ENCODE measurements around the gene KANSL1L. TPM values are rescaled to one million over a fixed set of nuclear protein-coding genes. Genes with fewer than 3 reads are reported as not detected.

Gene KANSL1L, protein sequence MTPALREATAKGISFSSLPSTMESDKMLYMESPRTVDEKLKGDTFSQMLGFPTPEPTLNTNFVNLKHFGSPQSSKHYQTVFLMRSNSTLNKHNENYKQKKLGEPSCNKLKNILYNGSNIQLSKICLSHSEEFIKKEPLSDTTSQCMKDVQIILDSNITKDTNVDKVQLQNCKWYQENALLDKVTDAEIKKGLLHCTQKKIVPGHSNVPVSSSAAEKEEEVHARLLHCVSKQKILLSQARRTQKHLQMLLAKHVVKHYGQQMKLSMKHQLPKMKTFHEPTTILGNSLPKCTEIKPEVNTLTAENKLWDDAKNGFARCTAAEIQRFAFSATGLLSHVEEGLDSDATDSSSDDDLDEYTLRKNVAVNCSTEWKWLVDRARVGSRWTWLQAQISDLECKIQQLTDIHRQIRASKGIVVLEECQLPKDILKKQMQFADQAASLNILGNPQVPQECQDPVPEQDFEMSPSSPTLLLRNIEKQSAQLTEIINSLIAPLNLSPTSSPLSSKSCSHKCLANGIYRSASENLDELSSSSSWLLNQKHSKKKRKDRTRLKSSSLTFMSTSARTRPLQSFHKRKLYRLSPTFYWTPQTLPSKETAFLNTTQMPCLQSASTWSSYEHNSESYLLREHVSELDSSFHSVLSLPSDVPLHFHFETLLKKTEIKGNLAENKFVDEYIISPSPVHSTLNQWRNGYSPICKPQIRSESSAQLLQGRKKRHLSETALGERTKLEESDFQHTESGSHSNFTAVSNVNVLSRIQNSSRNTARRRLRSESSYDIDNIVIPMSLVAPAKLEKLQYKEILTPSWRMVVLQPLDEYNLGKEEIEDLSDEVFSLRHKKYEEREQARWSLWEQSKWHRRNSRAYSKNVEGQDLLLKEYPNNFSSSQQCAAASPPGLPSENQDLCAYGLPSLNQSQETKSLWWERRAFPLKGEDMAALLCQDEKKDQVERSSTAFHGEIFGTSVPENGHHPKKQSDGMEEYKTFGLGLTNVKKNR
- total RNA-seq = 1 to 10 TPM; 3.4 to 5.6 TPM
- 11.2 reads per million in 2 donors for total RNA-seq

DNA sequence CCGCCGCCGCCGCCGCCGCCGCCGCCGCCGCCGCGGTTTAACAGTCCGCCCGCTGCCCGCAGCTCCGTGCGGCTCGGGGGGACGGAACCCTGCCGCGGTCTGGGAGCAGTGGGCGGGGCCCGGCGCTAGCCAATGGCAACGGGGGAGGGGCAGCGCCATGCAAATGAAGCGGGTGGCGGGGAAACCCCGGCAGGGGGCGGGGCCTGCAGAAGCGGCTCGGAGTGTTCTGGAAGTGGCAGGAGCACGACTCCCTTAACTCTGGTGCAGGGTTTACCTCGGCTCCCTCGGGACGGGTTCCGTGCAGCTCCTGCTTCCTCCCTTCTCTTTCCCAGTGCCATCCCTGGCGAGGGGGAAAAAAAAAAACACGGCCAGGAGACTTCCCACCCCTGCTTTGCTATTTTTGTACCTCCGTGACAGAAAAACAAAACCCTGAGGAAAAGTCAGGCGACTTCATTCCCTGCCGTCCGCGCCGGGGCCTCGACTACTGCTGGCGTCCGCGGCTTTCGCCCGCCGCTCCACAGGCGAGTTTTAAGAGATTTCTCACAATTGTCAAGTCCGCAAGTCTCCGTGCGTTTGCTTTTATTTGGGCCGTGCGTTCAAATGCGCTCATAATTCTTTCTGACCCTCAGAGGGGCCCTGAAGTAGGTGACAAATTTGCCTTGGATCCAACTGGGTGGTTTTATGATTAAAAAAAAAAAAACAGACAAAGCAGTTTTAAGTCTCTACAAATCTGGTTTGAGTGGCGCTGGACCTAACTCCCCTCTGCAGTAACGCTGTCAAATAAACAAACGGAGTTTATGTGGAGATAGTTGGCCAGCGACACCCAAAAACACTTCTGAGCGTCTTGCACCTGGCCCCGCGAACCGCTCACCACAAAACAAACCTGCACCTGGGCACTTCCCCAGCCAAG is at the start of gene KANSL1L:
TSS of gene KANSL1L (minus strand) at position 101 of the 910 bp plus-strand sequence. CDS start 16,827 bp downstream, outside the sequence.
- H3K36me3 Mint-ChIP-seq (ENCODE audit: low read depth) = no peaks in the 10 kb centered on the region
- ATAC-seq = peak; percentile 91
- DNase-seq = peak; percentile 96 to 98 (median 97)
- H3K27me3 Mint-ChIP-seq = peaks cover 5% of the 10 kb centered on the region
- H3K4me3 Mint-ChIP-seq = peak within 1 kb of the TSS; percentile 97
- H3K4me1 Mint-ChIP-seq = peaks cover 18% of the 10 kb centered on the region
- H3K9me3 ChIP-seq (ENCODE audit: control insufficient read depth, low read length, poor library complexity, severe bottlenecking) = no peaks in the 10 kb centered on the region
- peak within 1 kb of the TSS; percentile 96 for H3K27ac Mint-ChIP-seq

DNA sequence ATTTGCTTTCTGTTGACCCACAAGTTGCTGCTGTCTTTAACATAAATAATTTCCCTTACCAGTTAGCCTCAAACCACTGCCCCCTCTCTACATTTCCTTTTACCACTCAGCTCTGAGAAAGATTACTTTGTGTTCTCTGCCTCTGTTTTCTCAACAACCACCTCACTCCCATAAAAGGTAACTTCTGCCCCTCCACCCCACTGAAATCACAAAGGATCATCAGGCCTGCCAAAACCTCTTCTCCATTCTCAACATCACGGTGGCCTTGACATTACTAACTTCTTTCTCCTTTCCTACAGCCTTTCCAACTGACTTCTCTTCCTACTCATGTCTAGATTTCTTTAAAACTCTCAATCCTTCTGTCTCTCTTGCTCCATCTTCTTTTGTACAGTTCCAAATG is 43.9 kb upstream of the KANSL1L start:
- ATAC-seq (no peak), DNase-seq (no peak)
- H3K4me3 Mint-ChIP-seq = no peak overlapping the region
- no peaks in the 10 kb centered on the region for H3K9me3 ChIP-seq (ENCODE audit: control insufficient read depth, low read length, poor library complexity, severe bottlenecking)
- H3K27ac Mint-ChIP-seq = no peak overlapping the region
- H3K36me3 Mint-ChIP-seq (ENCODE audit: low read depth) = peaks cover 2% of the 10 kb centered on the region
- no peaks in the 10 kb centered on the region for H3K4me1 Mint-ChIP-seq
- H3K27me3 Mint-ChIP-seq = peaks cover 15% of the 10 kb centered on the region

DNA sequence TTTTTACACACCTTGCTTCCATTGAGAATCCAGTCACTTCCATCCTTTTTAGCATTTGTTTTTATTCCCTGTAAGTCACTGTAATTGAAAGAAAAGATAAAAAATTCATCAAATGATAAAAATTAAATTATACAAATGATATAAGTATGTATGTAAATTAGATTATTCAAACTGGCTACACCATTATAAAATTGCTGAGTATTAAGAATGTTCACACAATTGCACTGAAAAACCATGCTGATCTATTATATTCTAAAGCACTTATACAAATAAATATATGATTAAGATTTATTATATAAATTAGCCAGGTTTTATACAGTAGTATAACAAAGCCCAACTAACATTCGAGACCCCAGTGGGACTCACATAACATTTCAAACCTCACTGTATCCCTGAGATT is 39.0 kb upstream of the KANSL1L start:
- peaks cover 2% of the 10 kb centered on the region for H3K36me3 Mint-ChIP-seq (ENCODE audit: low read depth)
- peaks cover 33% of the 10 kb centered on the region for H3K27me3 Mint-ChIP-seq
- ATAC-seq = no peak
- no peak for DNase-seq
- no peak overlapping the region for H3K4me3 Mint-ChIP-seq
- no peaks in the 10 kb centered on the region for H3K4me1 Mint-ChIP-seq
- H3K9me3 ChIP-seq (ENCODE audit: control insufficient read depth, low read length, poor library complexity, severe bottlenecking) = no peaks in the 10 kb centered on the region
- no peak overlapping the region for H3K27ac Mint-ChIP-seq

DNA sequence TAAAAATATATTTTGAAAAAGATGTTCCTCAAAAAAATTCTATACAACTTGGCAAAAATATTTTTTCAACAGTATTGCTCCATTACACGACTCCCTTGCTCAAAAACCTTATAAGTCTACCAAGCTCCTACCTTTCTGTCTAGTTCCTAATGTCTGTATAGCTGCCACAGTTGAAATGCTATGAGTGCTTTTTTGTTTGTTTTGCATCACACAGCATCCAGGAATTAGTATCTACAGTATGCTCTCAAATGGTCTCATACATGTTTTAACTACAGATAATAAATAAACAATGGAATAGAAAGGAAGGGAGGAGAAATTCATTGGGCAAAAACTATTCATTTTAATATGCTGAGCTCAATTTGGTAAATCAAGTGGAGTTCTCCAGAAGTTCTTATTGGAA is 36.7 kb upstream of the KANSL1L start:
- H3K36me3 Mint-ChIP-seq (ENCODE audit: low read depth) = peaks cover 4% of the 10 kb centered on the region
- no peak overlapping the region for H3K27ac Mint-ChIP-seq
- H3K4me3 Mint-ChIP-seq = no peak overlapping the region
- H3K4me1 Mint-ChIP-seq = peaks cover 2% of the 10 kb centered on the region
- no peaks in the 10 kb centered on the region for H3K9me3 ChIP-seq (ENCODE audit: control insufficient read depth, low read length, poor library complexity, severe bottlenecking)
- DNase-seq (no peak), ATAC-seq (no peak)
- H3K27me3 Mint-ChIP-seq = peaks cover 37% of the 10 kb centered on the region

DNA sequence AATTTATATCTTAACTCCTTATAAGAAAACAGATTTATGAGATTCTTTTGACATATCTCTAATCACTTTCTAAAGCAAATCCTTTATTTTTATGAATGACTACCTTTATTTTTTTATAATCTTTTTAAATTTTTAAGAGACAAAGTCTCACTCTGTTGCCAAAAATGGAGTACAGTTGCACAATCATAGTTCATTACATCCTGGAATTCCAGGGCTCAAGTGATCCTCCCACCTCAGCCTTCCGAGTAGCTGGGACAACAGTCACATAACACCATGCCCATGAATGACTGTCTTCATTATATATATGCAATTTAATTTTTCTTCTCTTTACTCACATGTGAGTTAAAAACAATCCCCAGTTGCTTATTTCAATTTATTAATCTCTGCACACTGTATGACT is 32.3 kb upstream of the KANSL1L start:
- no peak for ATAC-seq
- H3K9me3 ChIP-seq (ENCODE audit: control insufficient read depth, low read length, poor library complexity, severe bottlenecking) = no peaks in the 10 kb centered on the region
- DNase-seq = no peak
- Mint-ChIP-seq H3K36me3 (ENCODE audit: low read depth) (peaks cover 5% of the 10 kb centered on the region), H3K27me3 (peaks cover 48% of the 10 kb centered on the region), H3K27ac (no peak overlapping the region), H3K4me1 (peaks cover 4% of the 10 kb centered on the region), H3K4me3 (no peak overlapping the region)

DNA sequence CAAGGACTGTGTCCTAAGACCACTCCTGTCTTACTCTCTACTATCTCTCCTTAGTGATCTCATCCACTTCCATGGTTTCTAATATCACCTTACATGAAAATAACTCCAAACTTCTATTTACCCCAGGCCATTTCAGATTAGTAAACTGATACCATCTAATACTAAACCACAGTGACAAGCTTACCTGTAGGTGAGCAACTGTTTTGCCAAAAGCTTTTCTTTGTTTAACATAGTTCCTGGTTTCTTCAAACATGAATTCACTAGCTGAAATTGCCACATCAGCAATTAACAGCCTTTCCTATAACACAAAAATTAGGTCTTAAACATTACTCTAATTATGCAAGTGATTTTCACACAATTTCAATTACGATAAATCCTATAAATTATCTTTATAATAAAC is 31.9 kb upstream of the KANSL1L start:
- no peak overlapping the region for H3K27ac Mint-ChIP-seq
- H3K36me3 Mint-ChIP-seq (ENCODE audit: low read depth) = peaks cover 5% of the 10 kb centered on the region
- no peak for ATAC-seq
- DNase-seq = no peak
- peaks cover 4% of the 10 kb centered on the region for H3K4me1 Mint-ChIP-seq
- no peak overlapping the region for H3K4me3 Mint-ChIP-seq
- peaks cover 47% of the 10 kb centered on the region for H3K27me3 Mint-ChIP-seq
- H3K9me3 ChIP-seq (ENCODE audit: control insufficient read depth, low read length, poor library complexity, severe bottlenecking) = no peaks in the 10 kb centered on the region

DNA sequence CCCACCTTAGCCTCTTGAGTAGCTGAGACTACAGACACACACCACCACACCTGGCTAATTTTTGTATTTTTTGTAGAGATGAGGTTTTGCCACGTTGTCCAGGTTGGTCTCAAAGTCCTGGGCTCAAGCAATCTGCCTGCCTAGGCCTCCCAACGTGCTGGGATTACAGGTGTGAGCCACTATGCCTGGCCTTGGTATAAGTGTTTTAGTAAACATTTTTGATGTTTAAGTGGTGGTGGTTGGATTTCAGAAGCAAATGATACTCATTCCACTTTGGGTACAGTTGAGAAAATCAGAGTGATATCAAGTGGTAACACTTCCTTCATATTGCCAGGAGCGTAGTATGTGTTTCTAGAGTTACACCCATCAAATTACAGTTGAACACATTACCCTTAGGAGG is 28.6 kb upstream of the KANSL1L start:
- Mint-ChIP-seq H3K4me1 (peaks cover 4% of the 10 kb centered on the region), H3K27ac (no peak overlapping the region), H3K4me3 (no peak overlapping the region), H3K27me3 (peaks cover 23% of the 10 kb centered on the region), H3K36me3 (ENCODE audit: low read depth) (peaks cover 5% of the 10 kb centered on the region)
- no peaks in the 10 kb centered on the region for H3K9me3 ChIP-seq (ENCODE audit: control insufficient read depth, low read length, poor library complexity, severe bottlenecking)
- no peak for DNase-seq
- ATAC-seq = no peak

DNA sequence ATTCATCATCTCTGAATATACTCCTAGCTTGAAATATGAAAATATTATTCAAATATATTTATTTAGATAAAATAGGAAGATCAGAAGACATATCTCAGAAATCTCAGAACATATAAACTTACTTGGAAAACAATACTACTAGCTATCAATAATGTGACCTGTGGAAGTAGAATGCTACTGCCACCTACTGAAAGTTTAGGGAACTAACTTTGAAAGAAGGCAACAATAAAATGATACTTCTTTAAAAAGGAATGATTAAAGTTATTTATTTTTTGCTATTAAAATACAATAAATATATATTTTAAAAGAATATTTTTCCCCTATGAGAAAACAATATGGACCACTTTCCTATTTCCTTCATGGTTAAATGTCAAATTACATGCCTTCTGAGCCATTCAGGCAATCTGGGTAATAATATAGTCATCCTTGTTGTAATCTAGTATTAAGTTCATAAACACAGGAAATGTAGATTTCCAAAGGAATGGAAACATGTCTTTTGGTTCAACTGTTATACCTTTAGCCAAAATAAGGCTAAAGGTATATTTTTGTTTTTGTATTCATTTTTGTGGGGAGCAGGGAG is 28.1 kb upstream of the KANSL1L start:
- peaks cover 4% of the 10 kb centered on the region for H3K4me1 Mint-ChIP-seq
- H3K36me3 Mint-ChIP-seq (ENCODE audit: low read depth) = peaks cover 5% of the 10 kb centered on the region
- peaks cover 23% of the 10 kb centered on the region for H3K27me3 Mint-ChIP-seq
- H3K27ac Mint-ChIP-seq = no peak overlapping the region
- DNase-seq (no peak), ATAC-seq (peak; percentile 39)
- no peaks in the 10 kb centered on the region for H3K9me3 ChIP-seq (ENCODE audit: control insufficient read depth, low read length, poor library complexity, severe bottlenecking)
- no peak overlapping the region for H3K4me3 Mint-ChIP-seq

DNA sequence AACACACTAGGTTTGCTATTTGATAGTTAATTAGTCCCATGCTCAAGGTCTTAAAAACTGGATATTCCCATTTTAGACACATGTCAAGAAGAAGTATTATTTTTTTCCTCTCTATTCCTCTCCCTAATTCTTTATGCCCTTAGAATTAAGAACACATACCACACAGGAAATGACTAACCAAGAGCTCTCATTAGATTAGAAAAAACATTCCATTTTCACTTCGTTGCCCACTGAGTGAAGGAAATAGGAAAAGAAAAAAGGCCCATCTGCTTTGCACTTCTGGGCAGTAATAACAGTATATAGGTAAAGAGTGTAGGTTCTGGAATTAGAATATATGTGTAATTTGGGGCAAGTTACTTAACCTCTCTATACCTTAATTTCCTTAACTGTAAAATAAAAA is 27.1 kb upstream of the KANSL1L start:
- Mint-ChIP-seq H3K27me3 (peaks cover 23% of the 10 kb centered on the region), H3K36me3 (ENCODE audit: low read depth) (peaks cover 5% of the 10 kb centered on the region), H3K4me1 (peaks cover 4% of the 10 kb centered on the region), H3K4me3 (no peak overlapping the region), H3K27ac (no peak overlapping the region)
- no peak for ATAC-seq
- no peaks in the 10 kb centered on the region for H3K9me3 ChIP-seq (ENCODE audit: control insufficient read depth, low read length, poor library complexity, severe bottlenecking)
- no peak for DNase-seq

DNA sequence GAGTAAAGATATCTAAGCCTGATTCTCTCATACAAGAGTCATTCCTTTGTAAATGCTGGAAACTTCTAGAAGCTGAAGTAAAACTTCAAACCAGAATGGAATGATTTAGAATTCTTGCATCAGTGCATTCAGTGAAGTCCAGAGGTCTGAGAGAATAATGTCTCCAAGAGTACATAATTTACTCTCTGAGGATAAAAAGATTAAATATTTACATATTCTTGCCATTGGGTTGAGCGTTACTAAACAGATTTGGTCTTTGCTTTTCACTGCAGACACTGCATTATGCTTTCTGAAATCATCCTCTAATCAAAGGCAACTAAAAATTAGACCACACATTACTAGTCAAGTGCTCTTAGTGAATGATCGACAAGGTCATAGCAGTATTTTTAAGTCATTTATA is 26.5 kb upstream of the KANSL1L start:
- DNase-seq (no peak), ATAC-seq (no peak)
- H3K27me3 Mint-ChIP-seq = peaks cover 17% of the 10 kb centered on the region
- H3K9me3 ChIP-seq (ENCODE audit: control insufficient read depth, low read length, poor library complexity, severe bottlenecking) = no peaks in the 10 kb centered on the region
- H3K27ac Mint-ChIP-seq = no peak overlapping the region
- peaks cover under 1% of the 10 kb centered on the region for H3K36me3 Mint-ChIP-seq (ENCODE audit: low read depth)
- H3K4me3 Mint-ChIP-seq = no peak overlapping the region
- peaks cover under 1% of the 10 kb centered on the region for H3K4me1 Mint-ChIP-seq

DNA sequence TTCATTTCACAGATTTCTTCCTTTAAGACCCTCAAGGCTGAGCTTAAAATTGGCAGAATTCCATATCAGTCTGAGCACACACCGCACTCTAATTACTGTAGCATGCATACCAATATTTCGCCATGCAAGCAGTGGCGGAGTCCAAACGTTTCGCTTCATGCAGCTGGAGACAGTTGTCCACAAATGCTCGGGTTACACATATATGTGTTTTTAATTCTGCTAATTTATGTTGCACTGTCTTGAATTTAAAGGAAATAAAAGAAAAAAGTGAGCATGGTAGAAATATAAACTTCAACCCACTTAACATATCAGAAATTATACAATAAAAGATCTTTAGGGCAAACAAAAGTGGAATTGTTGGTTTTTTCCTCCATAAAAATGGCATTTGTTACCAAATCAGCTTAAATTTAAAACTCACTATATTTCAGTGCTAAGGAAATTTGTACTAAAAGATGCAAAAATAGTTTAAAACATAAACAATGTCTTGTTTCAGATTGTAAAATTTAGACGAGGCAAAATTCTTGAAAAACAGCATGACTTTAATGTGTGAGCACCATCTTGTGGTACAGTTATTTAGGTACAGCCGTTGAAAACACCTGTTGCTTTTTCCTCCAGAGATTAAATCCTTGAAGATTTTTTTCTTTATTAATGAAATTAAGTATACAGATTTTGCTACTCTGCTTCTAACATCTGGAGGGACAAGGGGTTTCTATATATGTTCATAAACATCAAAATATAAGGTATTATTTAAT is 24.1 kb upstream of the KANSL1L start:
- DNase-seq = no peak
- peak; percentile 45 for ATAC-seq

DNA sequence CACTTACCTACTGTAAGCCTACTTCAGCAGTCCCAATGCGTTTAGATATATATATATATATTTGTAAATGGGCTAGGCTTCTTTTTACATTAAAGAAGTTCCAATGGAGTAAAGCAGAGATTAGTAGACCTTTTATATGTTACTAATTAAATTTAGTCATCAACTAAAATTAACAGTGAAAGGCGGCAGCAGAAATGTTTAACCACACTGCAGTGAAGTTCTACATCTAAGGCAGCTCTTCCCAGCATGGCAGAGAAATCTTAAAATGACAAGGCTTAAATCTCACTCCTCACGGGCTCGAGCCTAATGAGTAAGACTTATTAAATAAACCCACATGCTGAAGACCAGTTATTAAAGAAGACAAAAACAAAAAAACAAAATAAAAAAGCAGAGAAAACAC is 19.1 kb upstream of the KANSL1L start:
- no peak for DNase-seq
- Mint-ChIP-seq H3K27me3 (peaks cover 5% of the 10 kb centered on the region), H3K4me3 (no peak overlapping the region), H3K4me1 (no peaks in the 10 kb centered on the region), H3K36me3 (ENCODE audit: low read depth) (no peaks in the 10 kb centered on the region), H3K27ac (no peak overlapping the region)
- H3K9me3 ChIP-seq (ENCODE audit: control insufficient read depth, low read length, poor library complexity, severe bottlenecking) = no peaks in the 10 kb centered on the region
- ATAC-seq = no peak

More for the DNA sequence above, 24.1 kb upstream of the KANSL1L start:
- Mint-ChIP-seq H3K36me3 (ENCODE audit: low read depth) (no peaks in the 10 kb centered on the region), H3K27me3 (peaks cover 8% of the 10 kb centered on the region), H3K4me1 (no peaks in the 10 kb centered on the region), H3K4me3 (no peak overlapping the region), H3K27ac (no peak overlapping the region)
- H3K9me3 ChIP-seq (ENCODE audit: control insufficient read depth, low read length, poor library complexity, severe bottlenecking) = no peaks in the 10 kb centered on the region

Data from T-helper 17 cell (primary cell).